ENCODE results near the gene SHISA5. TPM values are rescaled to one million over a fixed set of nuclear protein-coding genes. Genes with fewer than 3 reads are reported as not detected.

Gene SHISA5
- total RNA-seq, 1 donor from 2014 or later = 231 TPM

- no peak overlapping the region for H3K4me3 ChIP-seq (ENCODE audit: low read depth, low read length)
- no peaks in the 10 kb centered on the region for H3K27me3 ChIP-seq (ENCODE audit: control insufficient read depth, insufficient read depth, low read length)
- H3K36me3 ChIP-seq (ENCODE audit: control insufficient read depth, insufficient read depth, low read length) = no peaks in the 10 kb centered on the region
- no peak for DNase-seq (ENCODE audit: low read depth)
- TF ChIP-seq CTCF (IDR thresholded peaks at IDR 0.05; ENCODE audit: insufficient read depth, low read length, poor library complexity, severe bottlenecking) = no peak
These were observed 36.3 kb downstream of the SHISA5 start for GRCh38 chr3:48467473-48468267.

GRCh38 chr3:48467110-48467454 lies 36.9 kb downstream of the SHISA5 start:
- no peaks in the 10 kb centered on the region for H3K27me3 ChIP-seq (ENCODE audit: control insufficient read depth, insufficient read depth, low read length)
- no peak for DNase-seq (ENCODE audit: low read depth)
- no peaks in the 10 kb centered on the region for H3K36me3 ChIP-seq (ENCODE audit: control insufficient read depth, insufficient read depth, low read length)
- TF ChIP-seq CTCF (IDR thresholded peaks at IDR 0.05; ENCODE audit: insufficient read depth, low read length, poor library complexity, severe bottlenecking) = no peak
- no peak overlapping the region for H3K4me3 ChIP-seq (ENCODE audit: low read depth, low read length)

GRCh38 chr3:48466386-48467109 lies 37.4 kb downstream of the SHISA5 start:
- Histone ChIP-seq H3K4me3 (ENCODE audit: low read depth, low read length) (peak overlapping the region; percentile 27), H3K36me3 (ENCODE audit: control insufficient read depth, insufficient read depth, low read length) (no peaks in the 10 kb centered on the region), H3K27me3 (ENCODE audit: control insufficient read depth, insufficient read depth, low read length) (no peaks in the 10 kb centered on the region)
- TF ChIP-seq CTCF (IDR thresholded peaks at IDR 0.05; ENCODE audit: insufficient read depth, low read length, poor library complexity, severe bottlenecking) = no peak
- no peak for DNase-seq (ENCODE audit: low read depth)

GRCh38 chr3:48465531-48466378 lies 38.2 kb downstream of the SHISA5 start:
- peak overlapping the region; percentile 27 for H3K4me3 ChIP-seq (ENCODE audit: low read depth, low read length)
- no peaks in the 10 kb centered on the region for H3K36me3 ChIP-seq (ENCODE audit: control insufficient read depth, insufficient read depth, low read length)
- DNase-seq (ENCODE audit: low read depth) = peak; percentile 100
- TF ChIP-seq CTCF (IDR thresholded peaks at IDR 0.05; ENCODE audit: insufficient read depth, low read length, poor library complexity, severe bottlenecking) = peak; percentile 81
- H3K27me3 ChIP-seq (ENCODE audit: control insufficient read depth, insufficient read depth, low read length) = no peaks in the 10 kb centered on the region

- no peaks in the 10 kb centered on the region for H3K27me3 ChIP-seq (ENCODE audit: control insufficient read depth, insufficient read depth, low read length)
- H3K36me3 ChIP-seq (ENCODE audit: control insufficient read depth, insufficient read depth, low read length) = no peaks in the 10 kb centered on the region
- H3K4me3 ChIP-seq (ENCODE audit: low read depth, low read length) = no peak overlapping the region
- TF ChIP-seq CTCF (IDR thresholded peaks at IDR 0.05; ENCODE audit: insufficient read depth, low read length, poor library complexity, severe bottlenecking) = no peak
- DNase-seq (ENCODE audit: low read depth) = no peak
These were observed 38.8 kb downstream of the SHISA5 start for GRCh38 chr3:48465237-48465530.
